ENCODE data around the gene PRDM7.
"Not testable (repeated sequence)": the region's sequence is repeated elsewhere in the genome, so short reads cannot be mapped to it uniquely, and the experiment has no call there.

Gene PRDM7

GRCh38 chr16:90011508-90011819 is 65.7 kb downstream of the PRDM7 start:
- DNase-seq: no peak

- no peak for DNase-seq
Observed at GRCh38 chr16:90010676-90011507, 66.2 kb downstream of the PRDM7 start.

GRCh38 chr16:90009172-90009899 is 67.8 kb downstream of the PRDM7 start:
- DNase-seq: no peak

- no peak for DNase-seq
Observed at GRCh38 chr16:90008708-90009145, 68.4 kb downstream of the PRDM7 start.

- not testable (repeated sequence) for DNase-seq
Observed at GRCh38 chr16:90007635-90008234, 69.4 kb downstream of the PRDM7 start.

GRCh38 chr16:90007015-90007414 is 70.1 kb downstream of the PRDM7 start:
- DNase-seq: no peak
